HK-2 (cell line): ENCODE measurements around the gene FLT3.
"Not testable (repeated sequence)": the region's sequence is repeated elsewhere in the genome, so short reads cannot be mapped to it uniquely, and the experiment has no call there.

Source experiments
- DNase-seq: peaks from one replicate; pipeline ENCODE4 v3.0.0-alpha.2; 2018; ENCODE audit not compliant: unreplicated experiment

The FLT3 gene

GRCh38 chr13:27972478-27972820 is 127.9 kb downstream of the FLT3 start:
- no peak for DNase-seq

GRCh38 chr13:27971776-27972477 is 128.4 kb downstream of the FLT3 start:
- DNase-seq: no peak

- no peak for DNase-seq
Measured at GRCh38 chr13:27971236-27971645, 129.1 kb downstream of the FLT3 start.

GRCh38 chr13:27970382-27971235 is 129.8 kb downstream of the FLT3 start:
- no peak for DNase-seq

GRCh38 chr13:27969866-27970229 is 130.5 kb downstream of the FLT3 start:
- DNase-seq: no peak

GRCh38 chr13:27969082-27969865 is 131.1 kb downstream of the FLT3 start, which contains the start of gene CDX2:
Gene CDX2, minus strand, starts transcription at chr13:27969315. Its CDS starts 309 bp downstream, at chr13:27969006.
- no peak for DNase-seq

GRCh38 chr13:27968316-27969081 is 131.9 kb downstream of the FLT3 start:
- DNase-seq: no peak

GRCh38 chr13:27967736-27968315 is 132.6 kb downstream of the FLT3 start:
- DNase-seq: no peak

GRCh38 chr13:27967203-27967735 is 133.1 kb downstream of the FLT3 start:
- no peak for DNase-seq

GRCh38 chr13:27966641-27967202 is 133.7 kb downstream of the FLT3 start:
- DNase-seq: no peak

GRCh38 chr13:27965740-27966640 is 134.4 kb downstream of the FLT3 start:
- DNase-seq: no peak

GRCh38 chr13:27965343-27965739 is 135.0 kb downstream of the FLT3 start:
- no peak for DNase-seq

GRCh38 chr13:27964741-27965323 is 135.5 kb downstream of the FLT3 start:
- no peak for DNase-seq

- DNase-seq: not testable (repeated sequence)
Measured at GRCh38 chr13:27964206-27964605, 136.2 kb downstream of the FLT3 start.

- no peak for DNase-seq
Measured at GRCh38 chr13:27963491-27963890, 136.9 kb downstream of the FLT3 start.

- no peak for DNase-seq
Measured at GRCh38 chr13:27962982-27963381, 137.4 kb downstream of the FLT3 start.

GRCh38 chr13:27962128-27962841 is 138.1 kb downstream of the FLT3 start:
- DNase-seq: no peak

GRCh38 chr13:27961227-27962085 is 138.9 kb downstream of the FLT3 start:
- no peak for DNase-seq
